Muscle of leg (tissue), 11 donors: ENCODE results near the gene ETFA. TPM values are rescaled to one million over a fixed set of nuclear protein-coding genes. Genes with fewer than 3 reads are reported as not detected.
"Not testable (repeated sequence)": the region's sequence is repeated elsewhere in the genome, so short reads cannot be mapped to it uniquely, and the experiment has no call there.

Source experiments
- DNase-seq: peaks from one replicate; pipeline ENCODE4 v3.0.0; 2013
- H3K27ac ChIP-seq: one replicate; pipeline ENCODE4 v1.5.1; 2013; ENCODE audit warnings: mild to moderate bottlenecking, low read length, control low read depth
- H3K27me3 ChIP-seq: one replicate; pipeline ENCODE4 v1.6.1; 2013; ENCODE audit warnings: low read length; ENCODE audit not compliant: control insufficient read depth, insufficient read depth
- H3K36me3 ChIP-seq: one replicate; pipeline ENCODE4 v1.6.1; 2013; ENCODE audit warnings: low read length; ENCODE audit not compliant: control insufficient read depth, insufficient read depth
- H3K4me1 ChIP-seq: one replicate; pipeline ENCODE4 v1.6.1; 2013; ENCODE audit warnings: low read length; ENCODE audit not compliant: control insufficient read depth, insufficient read depth
- H3K4me3 ChIP-seq: one replicate; pipeline ENCODE4 v1.5.1; 2013; ENCODE audit warnings: low read length, control low read depth
- H3K9me3 ChIP-seq: replicated peaks from 2 replicates; pipeline ENCODE4 v1.6.1; 2013; ENCODE audit warnings: low read depth, low read length; ENCODE audit not compliant: control insufficient read depth
- WGBS: methylation state at CpG from one replicate; pipeline ENCODE4 v1.1.5; 2013; ENCODE audit warnings: missing lambda C conversion rate; ENCODE audit not compliant: insufficient coverage; 5-methylcytosine and 5-hydroxymethylcytosine counted together
- polyA plus RNA-seq, 8 donors: library from polyadenylated mRNA; unstranded; fragments of 120-200 nt; gene quantifications; one replicate each; pipeline versions ENCODE4 v1.2.1 to v1.2.3, GENCODE V29; 2013; ENCODE audit warnings: inconsistent platforms in 1 of 8, low replicate concordance in 1 of 8; ENCODE audit not compliant: insufficient read length in 8 of 8, insufficient read depth in 1 of 8
- total RNA-seq: library from RNA; stranded (reverse); fragments of 120-200 nt; gene quantifications from one replicate; pipeline ENCODE4 v1.2.4, GENCODE V29; 2013

The ETFA gene
- total and polyA plus RNA-seq, 9 donors = 112 to 141 (median 119) TPM

DNA sequence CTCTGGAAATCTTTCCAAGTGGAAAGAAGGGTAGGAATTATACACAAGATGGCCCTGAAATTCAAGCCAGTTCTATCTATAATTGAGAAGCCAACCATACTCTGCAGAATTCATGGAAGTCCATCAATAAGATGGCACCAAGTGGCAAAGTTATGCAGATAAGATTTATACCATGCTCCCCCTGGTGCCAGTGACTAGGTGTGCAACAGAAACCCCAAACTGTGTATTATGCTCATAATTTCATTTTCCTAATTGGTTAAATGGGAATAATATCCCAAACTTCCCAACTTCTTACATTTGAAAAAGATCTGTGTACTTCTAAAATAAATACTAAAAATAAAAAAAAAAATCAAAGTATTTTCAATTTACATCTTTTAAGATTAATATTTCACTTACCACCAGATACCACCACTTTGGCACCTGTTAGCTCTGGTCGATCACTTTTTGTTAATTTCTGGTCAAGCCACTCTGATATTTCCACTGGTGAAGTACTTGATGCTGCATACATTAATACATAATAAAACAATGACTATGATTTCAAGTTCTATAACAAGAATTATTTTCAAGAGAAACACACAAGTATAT, 25.9 kb downstream of the ETFA start:
- Histone ChIP-seq H3K9me3 (no peaks in the 10 kb centered on the region), H3K36me3 (peaks cover 34% of the 10 kb centered on the region), H3K27me3 (no peaks in the 10 kb centered on the region), H3K4me3 (no peak overlapping the region), H3K4me1 (no peaks in the 10 kb centered on the region), H3K27ac (no peak overlapping the region)
- no peak for DNase-seq
- no CpG with 5 or more reads among the region's 1 CpG for WGBS

DNA sequence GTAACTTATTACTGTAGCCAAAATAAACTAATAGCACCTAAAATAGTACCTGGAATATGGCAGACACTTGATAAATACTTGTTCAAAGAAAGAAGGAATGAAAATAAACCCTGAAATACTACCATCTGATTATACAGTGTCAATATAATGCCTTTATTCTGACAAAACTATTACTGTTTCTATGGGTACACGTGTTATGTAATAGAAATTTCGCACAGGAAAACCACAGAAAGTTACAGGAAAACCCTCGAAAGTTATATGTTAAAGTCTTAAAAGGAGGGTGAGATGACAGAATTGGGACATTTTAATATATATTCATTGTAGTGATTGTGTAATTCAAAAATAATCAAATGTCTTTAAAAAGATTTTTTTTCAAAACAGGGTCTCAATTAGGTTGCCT, 28.8 kb downstream of the ETFA start:
- Histone ChIP-seq H3K9me3 (no peaks in the 10 kb centered on the region), H3K4me1 (no peaks in the 10 kb centered on the region), H3K27me3 (no peaks in the 10 kb centered on the region), H3K36me3 (peaks cover 43% of the 10 kb centered on the region), H3K4me3 (no peak overlapping the region), H3K27ac (no peak overlapping the region)
- no CpG with 5 or more reads among the region's 3 CpGs for WGBS
- DNase-seq = no peak

DNA sequence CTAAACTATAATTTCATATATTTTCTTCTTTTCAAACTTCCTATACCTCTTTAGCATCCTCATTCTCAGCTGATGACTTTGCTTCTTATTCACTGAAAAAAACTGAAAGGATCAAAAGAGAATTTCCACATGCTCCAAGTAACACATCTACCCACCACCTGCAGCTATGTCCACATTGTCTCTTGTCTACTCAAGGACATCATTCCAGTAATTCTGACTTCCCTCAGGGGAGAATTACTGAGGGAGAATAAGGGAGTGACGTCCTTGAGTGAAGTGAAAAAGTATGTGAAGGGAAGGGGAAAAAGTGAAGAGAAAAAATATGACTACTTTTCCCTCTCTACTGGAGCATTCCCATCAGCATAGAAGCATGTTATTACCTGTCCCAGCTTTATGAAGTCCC, 32.6 kb downstream of the ETFA start:
- H3K4me3 ChIP-seq = no peak overlapping the region
- no peaks in the 10 kb centered on the region for H3K4me1 ChIP-seq
- H3K27me3 ChIP-seq = no peaks in the 10 kb centered on the region
- WGBS = no CpG with 5 or more reads among the region's 1 CpG
- H3K27ac ChIP-seq = no peak overlapping the region
- no peaks in the 10 kb centered on the region for H3K9me3 ChIP-seq
- no peak for DNase-seq
- H3K36me3 ChIP-seq = peaks cover 32% of the 10 kb centered on the region

DNA sequence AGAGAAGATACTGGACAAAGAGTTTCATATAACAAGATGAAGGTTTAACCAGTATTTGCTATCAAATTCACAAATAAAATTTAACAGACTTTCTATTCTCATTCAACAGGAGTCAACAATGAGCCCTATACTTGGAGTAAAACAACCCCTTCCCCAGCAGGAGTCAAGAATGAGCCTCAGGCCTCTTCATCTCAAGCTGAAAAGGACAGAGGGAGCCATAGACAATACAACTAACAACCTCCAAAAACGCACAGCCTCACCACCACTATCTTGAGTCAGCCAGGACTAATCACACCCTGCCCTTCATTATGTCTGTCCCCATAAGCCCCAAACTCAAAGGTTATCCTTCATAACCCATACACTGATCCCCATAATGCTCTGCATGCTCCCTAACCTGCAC, 36.4 kb downstream of the ETFA start:
- H3K36me3 ChIP-seq = peaks cover 21% of the 10 kb centered on the region
- H3K4me3 ChIP-seq = no peak overlapping the region
- WGBS = 92% methylated on average over 1 of the region's 1 CpG
- no peaks in the 10 kb centered on the region for H3K27me3 ChIP-seq
- DNase-seq = no peak
- no peaks in the 10 kb centered on the region for H3K4me1 ChIP-seq
- H3K9me3 ChIP-seq = no peaks in the 10 kb centered on the region
- no peak overlapping the region for H3K27ac ChIP-seq

DNA sequence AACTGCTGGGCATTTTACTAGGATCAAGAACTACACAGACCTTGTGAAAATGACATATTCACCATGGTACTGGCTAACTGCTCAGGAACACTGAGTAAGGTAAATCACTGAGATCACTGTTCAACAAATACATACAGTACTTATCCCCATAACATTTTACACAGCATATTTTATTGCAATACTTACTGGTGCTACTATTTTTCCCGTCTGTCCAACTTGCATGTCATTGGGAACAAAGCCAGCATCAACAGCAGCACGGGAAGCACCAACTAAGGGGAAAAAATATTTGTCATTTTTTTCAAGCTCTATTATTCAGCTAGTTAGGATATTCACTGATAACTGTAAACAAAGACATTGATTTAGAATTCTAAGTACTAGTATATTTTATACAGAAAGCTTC, 37.0 kb downstream of the ETFA start:
- H3K4me1 ChIP-seq = no peaks in the 10 kb centered on the region
- H3K36me3 ChIP-seq = peaks cover 21% of the 10 kb centered on the region
- no CpG with 5 or more reads among the region's 2 CpGs for WGBS
- H3K27me3 ChIP-seq = no peaks in the 10 kb centered on the region
- no peaks in the 10 kb centered on the region for H3K9me3 ChIP-seq
- no peak for DNase-seq
- H3K27ac ChIP-seq = no peak overlapping the region
- H3K4me3 ChIP-seq = no peak overlapping the region

DNA sequence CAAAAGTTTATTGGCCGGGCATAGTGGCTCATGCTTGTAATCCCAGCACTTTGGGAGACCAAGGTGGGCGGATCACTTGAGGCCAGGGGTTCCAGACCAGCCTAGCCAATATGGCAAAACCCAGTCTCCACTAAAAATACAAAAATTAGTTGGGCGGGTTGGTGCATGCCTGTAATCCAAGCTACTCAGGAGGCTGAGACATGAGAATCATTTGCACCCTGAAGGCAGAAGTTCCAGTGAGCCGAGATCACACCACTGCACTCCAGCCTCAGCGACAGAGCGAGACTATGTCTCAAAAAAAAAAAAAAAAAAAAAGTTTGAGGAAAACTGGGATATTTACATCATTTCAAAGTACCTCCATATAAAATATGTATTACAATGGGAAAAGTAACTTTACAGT, 40.4 kb downstream of the ETFA start:
- peaks cover 9% of the 10 kb centered on the region for H3K9me3 ChIP-seq
- no peaks in the 10 kb centered on the region for H3K4me1 ChIP-seq
- peaks cover 33% of the 10 kb centered on the region for H3K36me3 ChIP-seq
- WGBS = 100% methylated on average over 2 of the region's 6 CpGs
- H3K27me3 ChIP-seq = no peaks in the 10 kb centered on the region
- no peak for DNase-seq
- no peak overlapping the region for H3K4me3 ChIP-seq
- no peak overlapping the region for H3K27ac ChIP-seq

DNA sequence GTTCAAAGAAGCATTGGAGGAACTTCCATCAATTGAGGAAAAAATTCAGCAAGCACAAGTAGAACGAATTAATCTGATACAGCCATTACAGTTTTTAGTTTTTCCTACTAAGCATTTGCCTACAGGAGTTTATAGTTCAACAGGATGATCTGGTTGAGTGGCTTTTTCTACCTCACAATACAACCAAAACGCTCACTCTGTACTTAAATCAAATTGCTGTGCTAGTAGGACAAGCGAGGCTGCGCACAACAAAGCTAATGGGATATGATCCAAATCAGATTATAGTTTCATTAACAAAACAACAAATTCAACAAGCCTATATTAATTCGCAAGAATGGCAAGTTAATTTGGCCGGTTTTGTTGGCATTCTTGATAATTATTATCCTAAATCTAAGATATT, 44.2 kb downstream of the ETFA start:
- DNase-seq = no peak
- Histone ChIP-seq H3K27me3 (no peaks in the 10 kb centered on the region), H3K4me3 (no peak overlapping the region), H3K27ac (no peak overlapping the region), H3K4me1 (no peaks in the 10 kb centered on the region), H3K36me3 (peaks cover 35% of the 10 kb centered on the region), H3K9me3 (peaks cover 39% of the 10 kb centered on the region)
- WGBS = no CpG with 5 or more reads among the region's 6 CpGs

DNA sequence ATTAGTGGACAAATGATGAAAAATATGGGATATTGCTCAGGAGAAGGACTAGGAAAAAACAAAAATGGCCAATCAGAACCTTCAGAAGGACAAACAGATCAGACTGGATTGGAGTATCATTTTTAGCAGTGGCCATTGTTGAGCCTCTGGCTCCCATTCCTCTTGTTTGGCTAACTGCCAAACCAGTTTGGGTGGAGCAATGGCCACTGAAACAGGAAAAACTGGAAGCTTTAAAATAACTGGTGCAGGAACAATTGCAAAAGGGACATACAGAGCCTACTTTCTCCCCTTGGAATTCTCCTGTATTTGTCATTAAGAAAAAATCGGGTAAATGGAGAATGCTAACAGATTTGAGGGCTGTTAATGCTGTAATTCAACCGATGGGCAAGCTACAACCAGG, 45.5 kb downstream of the ETFA start:
- peaks cover 46% of the 10 kb centered on the region for H3K36me3 ChIP-seq
- not testable (repeated sequence) for H3K4me3 ChIP-seq, H3K27me3 ChIP-seq, DNase-seq, H3K4me1 ChIP-seq, H3K27ac ChIP-seq
- WGBS = no CpG with 5 or more reads among the region's 2 CpGs
- peaks cover 42% of the 10 kb centered on the region for H3K9me3 ChIP-seq

DNA sequence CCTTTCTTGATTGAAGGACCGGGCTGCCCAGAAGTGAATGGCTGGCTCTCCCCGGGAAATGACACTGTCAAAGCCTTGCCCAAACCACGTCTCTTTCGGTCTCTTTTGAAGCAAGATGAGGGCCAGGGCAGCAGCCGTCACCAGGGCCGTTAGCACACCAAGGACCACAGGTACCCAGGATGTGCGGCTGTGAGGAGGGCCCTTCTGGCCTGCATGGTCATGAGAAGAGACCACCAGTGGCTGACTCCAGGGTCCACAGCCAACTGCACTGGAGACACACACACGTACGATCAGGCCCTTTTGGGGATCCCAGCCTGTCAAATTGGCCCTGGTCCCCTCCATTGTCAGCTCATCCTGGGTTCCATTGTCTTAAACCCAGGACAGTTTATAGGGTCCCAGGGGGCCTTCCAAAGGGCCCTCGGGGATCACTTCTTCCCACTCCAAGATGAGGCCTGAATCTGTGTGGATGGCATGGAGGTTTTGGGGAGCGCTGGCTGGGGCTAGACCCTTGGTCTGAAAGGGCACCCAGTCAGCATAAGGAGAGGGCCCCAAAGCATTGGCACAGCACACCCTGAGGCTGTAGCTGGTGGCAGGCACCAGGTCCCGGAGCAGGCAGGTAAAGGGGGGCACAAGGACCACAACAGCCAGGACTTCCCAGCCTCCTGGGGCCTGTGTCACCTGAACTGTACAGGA, 50.9 kb downstream of the ETFA start:
- no peaks in the 10 kb centered on the region for H3K4me1 ChIP-seq
- no peak overlapping the region for H3K27ac ChIP-seq
- H3K9me3 ChIP-seq = peaks cover 33% of the 10 kb centered on the region
- no peak overlapping the region for H3K4me3 ChIP-seq
- WGBS = 96% methylated on average over 10 of the region's 12 CpGs
- peaks cover 34% of the 10 kb centered on the region for H3K36me3 ChIP-seq
- no peak for DNase-seq
- H3K27me3 ChIP-seq = no peaks in the 10 kb centered on the region

DNA sequence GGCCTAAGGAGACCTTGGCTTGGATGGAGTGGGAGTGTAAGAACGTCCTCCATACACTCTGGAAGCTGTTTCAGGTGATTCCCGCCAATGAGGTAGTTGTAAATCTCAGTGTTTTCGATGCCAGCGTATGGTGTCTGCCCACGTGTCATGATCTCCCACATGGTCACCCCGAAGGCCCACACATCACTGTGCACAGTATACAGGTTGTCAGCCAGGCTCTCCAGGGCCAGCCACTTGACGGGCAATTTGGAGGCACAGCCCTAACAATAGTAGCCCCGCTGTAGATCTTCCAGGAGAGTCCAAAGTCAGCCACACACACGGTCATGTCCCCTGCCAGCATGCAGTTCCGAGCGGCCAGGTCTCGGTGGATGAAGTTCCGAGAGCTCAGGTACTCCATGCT, 51.9 kb downstream of the ETFA start:
- DNase-seq = no peak
- H3K36me3 ChIP-seq = peaks cover 34% of the 10 kb centered on the region
- no peaks in the 10 kb centered on the region for H3K27me3 ChIP-seq
- WGBS = 98% methylated on average over 8 of the region's 13 CpGs
- peaks cover 28% of the 10 kb centered on the region for H3K9me3 ChIP-seq
- no peaks in the 10 kb centered on the region for H3K4me1 ChIP-seq
- no peak overlapping the region for H3K27ac ChIP-seq
- H3K4me3 ChIP-seq = no peak overlapping the region
